Skeletal muscle tissue (tissue), 4 donors: ENCODE data around the gene SON. TPM values are rescaled to one million over a fixed set of nuclear protein-coding genes. Genes with fewer than 3 reads are reported as not detected.
"Not testable (repeated sequence)": the region's sequence is repeated elsewhere in the genome, so short reads cannot be mapped to it uniquely, and the experiment has no call there.

ENCODE experiments used
- H3K27ac ChIP-seq: one replicate; pipeline ENCODE4 v1.7.0; 2013; ENCODE audit warnings: mild to moderate bottlenecking, low read depth, low read length, inconsistent platforms
- H3K27me3 ChIP-seq, 3 donors: one replicate each; pipeline ENCODE4 v1.7.0; 2013; ENCODE audit warnings: low read length in 3 of 3; ENCODE audit not compliant: control insufficient read depth in 3 of 3, insufficient read depth in 3 of 3
- H3K36me3 ChIP-seq, 3 donors: one replicate each; pipeline ENCODE4 v1.7.0; 2013; ENCODE audit warnings: low read length in 3 of 3; ENCODE audit not compliant: control insufficient read depth in 3 of 3, insufficient read depth in 3 of 3
- H3K4me1 ChIP-seq, 3 donors: one replicate each; pipeline ENCODE4 v1.7.0; 2013; ENCODE audit warnings: low read length in 3 of 3, mild to moderate bottlenecking in 3 of 3; ENCODE audit not compliant: control insufficient read depth in 3 of 3, insufficient read depth in 3 of 3
- H3K4me3 ChIP-seq, 3 donors: one replicate each; pipeline ENCODE4 v1.7.0; 2013; ENCODE audit warnings: low read length in 3 of 3
- H3K9ac ChIP-seq, 3 donors: one replicate each; pipeline ENCODE4 v1.7.0; 2013; ENCODE audit warnings: low read length in 3 of 3, mild to moderate bottlenecking in 3 of 3, moderate library complexity in 2 of 3, low read depth in 1 of 3
- H3K9me3 ChIP-seq, 3 donors: one replicate each; pipeline ENCODE4 v1.7.0; 2013; ENCODE audit warnings: low read length in 3 of 3; ENCODE audit not compliant: control insufficient read depth in 3 of 3
- total RNA-seq: library from RNA; depleted of rRNA; stranded (reverse); fragments of >200 nt; gene quantifications from one replicate; pipeline ENCODE4 v1.2.3, GENCODE V29; 2014
- donor health status: Osteomylitis.

Gene SON, protein sequence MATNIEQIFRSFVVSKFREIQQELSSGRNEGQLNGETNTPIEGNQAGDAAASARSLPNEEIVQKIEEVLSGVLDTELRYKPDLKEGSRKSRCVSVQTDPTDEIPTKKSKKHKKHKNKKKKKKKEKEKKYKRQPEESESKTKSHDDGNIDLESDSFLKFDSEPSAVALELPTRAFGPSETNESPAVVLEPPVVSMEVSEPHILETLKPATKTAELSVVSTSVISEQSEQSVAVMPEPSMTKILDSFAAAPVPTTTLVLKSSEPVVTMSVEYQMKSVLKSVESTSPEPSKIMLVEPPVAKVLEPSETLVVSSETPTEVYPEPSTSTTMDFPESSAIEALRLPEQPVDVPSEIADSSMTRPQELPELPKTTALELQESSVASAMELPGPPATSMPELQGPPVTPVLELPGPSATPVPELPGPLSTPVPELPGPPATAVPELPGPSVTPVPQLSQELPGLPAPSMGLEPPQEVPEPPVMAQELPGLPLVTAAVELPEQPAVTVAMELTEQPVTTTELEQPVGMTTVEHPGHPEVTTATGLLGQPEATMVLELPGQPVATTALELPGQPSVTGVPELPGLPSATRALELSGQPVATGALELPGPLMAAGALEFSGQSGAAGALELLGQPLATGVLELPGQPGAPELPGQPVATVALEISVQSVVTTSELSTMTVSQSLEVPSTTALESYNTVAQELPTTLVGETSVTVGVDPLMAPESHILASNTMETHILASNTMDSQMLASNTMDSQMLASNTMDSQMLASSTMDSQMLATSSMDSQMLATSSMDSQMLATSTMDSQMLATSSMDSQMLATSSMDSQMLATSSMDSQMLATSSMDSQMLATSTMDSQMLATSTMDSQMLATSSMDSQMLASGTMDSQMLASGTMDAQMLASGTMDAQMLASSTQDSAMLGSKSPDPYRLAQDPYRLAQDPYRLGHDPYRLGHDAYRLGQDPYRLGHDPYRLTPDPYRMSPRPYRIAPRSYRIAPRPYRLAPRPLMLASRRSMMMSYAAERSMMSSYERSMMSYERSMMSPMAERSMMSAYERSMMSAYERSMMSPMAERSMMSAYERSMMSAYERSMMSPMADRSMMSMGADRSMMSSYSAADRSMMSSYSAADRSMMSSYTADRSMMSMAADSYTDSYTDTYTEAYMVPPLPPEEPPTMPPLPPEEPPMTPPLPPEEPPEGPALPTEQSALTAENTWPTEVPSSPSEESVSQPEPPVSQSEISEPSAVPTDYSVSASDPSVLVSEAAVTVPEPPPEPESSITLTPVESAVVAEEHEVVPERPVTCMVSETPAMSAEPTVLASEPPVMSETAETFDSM (N-terminal part only)
- 103 TPM for total RNA-seq

DNA sequence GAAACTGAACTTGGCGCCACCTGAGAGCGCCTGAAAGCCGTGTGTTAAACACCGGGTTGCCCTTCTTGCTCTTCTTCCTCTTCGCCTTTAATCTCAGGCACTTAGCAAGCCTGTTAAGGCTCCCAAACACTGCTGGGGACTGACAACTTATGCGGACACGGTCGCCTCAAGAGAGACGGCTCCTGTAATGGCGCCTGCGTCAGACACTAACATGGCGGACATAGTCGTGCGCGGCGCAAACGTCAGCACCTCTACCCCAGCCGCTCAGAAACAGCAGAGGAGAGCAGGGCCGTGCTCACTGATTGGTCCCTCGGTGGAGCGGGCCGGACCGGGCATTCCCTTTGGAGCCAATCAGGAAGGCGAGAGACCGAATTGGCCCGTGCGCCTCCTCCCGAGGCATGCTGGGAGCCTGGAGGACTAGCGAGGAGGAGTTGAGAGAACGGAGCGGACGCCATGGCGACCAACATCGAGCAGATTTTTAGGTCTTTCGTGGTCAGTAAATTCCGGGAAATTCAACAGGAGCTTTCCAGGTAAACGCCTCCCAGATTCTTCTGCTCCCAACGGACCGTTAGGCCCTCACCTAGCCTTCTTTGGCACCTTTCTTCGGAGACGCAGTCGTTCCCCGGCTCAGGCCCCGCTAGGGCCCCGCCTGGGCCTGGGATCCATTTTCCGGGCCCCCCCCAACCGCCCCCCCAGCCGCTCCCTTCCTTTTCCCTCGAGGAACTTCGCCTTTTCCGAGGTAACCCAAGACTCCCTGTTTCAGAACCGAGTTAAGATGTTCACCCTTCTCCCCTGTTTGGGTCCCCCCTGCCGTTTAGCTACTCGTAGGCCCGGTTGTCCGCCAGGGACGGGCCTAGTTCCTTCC is at the start of gene SON:
Gene SON (plus strand): TSS at position 399 of the 865 bp plus-strand sequence. CDS start 55 bp downstream, at position 454.
- peaks cover 11 to 25% (median 18%) of the 10 kb centered on the region in 3 donors for H3K4me1 ChIP-seq
- peak within 1 kb of the TSS; percentile 100 for H3K9ac ChIP-seq
- H3K27ac ChIP-seq, result peak within 1 kb of the TSS; percentile 100
- H3K4me3 ChIP-seq, result peak within 1 kb of the TSS; percentile 97 to 98 (median 98)
- no peaks in the 10 kb centered on the region for H3K9me3 ChIP-seq
- H3K27me3 ChIP-seq, result no peaks in the 10 kb centered on the region
- H3K36me3 ChIP-seq, result peaks cover 0 to 11% (median 0%) of the 10 kb centered on the region in 3 donors

DNA sequence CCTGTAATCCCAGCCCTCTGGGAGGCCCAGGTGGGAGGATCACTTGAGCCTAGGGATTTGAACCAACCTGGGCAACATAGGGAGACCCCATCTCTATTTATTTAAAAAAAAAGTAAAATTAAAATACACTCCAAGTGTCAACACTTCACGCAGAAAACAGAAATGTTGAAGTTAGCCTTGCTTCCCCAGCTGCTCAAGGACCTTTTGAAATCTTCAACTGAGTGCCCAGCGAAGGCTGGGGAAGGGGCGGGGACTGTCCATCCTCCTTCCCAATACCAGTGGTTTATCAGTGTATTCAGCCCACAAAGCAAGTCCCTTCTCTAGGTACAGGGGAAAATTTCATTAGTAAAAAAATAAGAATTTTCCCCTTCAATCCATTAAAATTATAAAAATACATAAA is 49.1 kb upstream of the SON start:
- Histone ChIP-seq H3K36me3 (peaks cover 0 to under 1% (median 0%) of the 10 kb centered on the region in 3 donors), H3K4me1 (peaks cover 4 to 11% (median 5%) of the 10 kb centered on the region in 3 donors), H3K9me3 (no peaks in the 10 kb centered on the region), H3K9ac (no peak overlapping the region), H3K4me3 (no peak overlapping the region), H3K27ac (no peak overlapping the region), H3K27me3 (peaks cover 0 to 4% (median 0%) of the 10 kb centered on the region in 3 donors)

DNA sequence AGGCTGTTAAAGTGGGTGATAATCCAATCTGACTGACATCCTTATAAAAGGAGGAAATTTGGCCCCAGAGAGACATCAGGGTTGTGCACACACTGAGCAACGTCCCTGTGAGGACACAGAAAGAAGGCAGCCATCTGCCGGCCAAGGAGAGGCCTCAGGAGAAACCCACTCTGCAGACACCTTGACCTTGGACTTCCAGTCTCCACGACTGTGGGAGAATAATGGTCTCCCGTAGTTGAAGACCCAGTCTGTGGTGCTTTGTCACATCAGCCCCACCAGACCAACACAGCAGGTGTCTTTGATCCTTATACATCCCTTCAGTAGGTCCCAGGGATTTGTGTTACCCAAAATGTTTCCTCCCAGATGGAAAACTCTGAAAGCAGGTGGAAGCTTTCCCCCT is 47.1 kb upstream of the SON start:
- Histone ChIP-seq H3K9ac (no peak overlapping the region), H3K27ac (no peak overlapping the region), H3K4me1 (peaks cover 4 to 11% (median 5%) of the 10 kb centered on the region in 3 donors), H3K36me3 (no peaks in the 10 kb centered on the region), H3K9me3 (no peaks in the 10 kb centered on the region), H3K4me3 (no peak overlapping the region), H3K27me3 (peaks cover 0 to 4% (median 0%) of the 10 kb centered on the region in 3 donors)

DNA sequence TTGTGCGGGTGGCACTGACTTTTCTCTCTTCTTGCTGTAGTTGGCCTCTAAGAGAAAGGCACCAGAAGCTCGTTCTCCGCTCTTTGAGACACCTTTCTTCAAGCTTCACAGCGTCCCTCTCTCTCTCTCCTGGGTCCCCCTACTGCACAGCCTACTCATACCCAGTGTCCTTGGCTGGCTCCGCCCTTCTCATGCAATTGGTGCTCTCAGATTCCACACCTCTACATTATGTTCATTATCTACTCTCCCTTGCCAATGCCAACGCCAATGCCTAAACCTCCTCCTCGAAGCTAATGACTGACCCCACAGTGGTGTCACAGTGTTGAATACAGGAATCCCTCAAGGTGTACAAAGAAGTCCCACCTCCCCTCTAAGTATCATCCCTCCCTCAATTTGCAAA is 46.5 kb upstream of the SON start:
- H3K9ac ChIP-seq, result no peak overlapping the region
- H3K27me3 ChIP-seq, result peaks cover 0 to 4% (median 0%) of the 10 kb centered on the region in 3 donors
- no peak overlapping the region for H3K27ac ChIP-seq
- peaks cover 0 to 5% (median 2%) of the 10 kb centered on the region in 3 donors for H3K4me1 ChIP-seq
- H3K36me3 ChIP-seq, result no peaks in the 10 kb centered on the region
- no peak overlapping the region for H3K4me3 ChIP-seq
- no peaks in the 10 kb centered on the region for H3K9me3 ChIP-seq

DNA sequence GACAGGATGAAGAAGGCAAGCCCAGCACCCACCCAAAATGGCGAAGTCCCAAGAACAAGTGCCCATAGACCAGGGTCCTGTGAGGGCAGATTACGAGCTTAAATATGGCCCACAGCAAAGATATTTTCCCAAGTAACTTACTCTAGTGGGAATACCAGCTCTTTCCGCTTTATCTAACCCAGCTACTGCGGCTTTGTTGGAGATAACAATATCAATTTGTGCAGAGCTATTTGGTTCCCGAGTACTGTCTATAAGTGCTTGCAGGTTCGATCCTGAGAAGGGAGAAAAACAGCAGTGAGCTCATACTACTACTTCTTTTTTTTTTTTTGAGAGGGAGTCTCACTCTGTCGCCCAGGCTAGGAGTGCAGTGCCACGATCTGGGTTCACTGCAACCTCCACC is 37.0 kb upstream of the SON start:
- Histone ChIP-seq H3K9me3 (no peaks in the 10 kb centered on the region), H3K4me3 (no peak overlapping the region), H3K9ac (no peak overlapping the region), H3K27ac (no peak overlapping the region), H3K27me3 (no peaks in the 10 kb centered on the region), H3K36me3 (peaks cover 13 to 37% (median 27%) of the 10 kb centered on the region in 3 donors), H3K4me1 (no peaks in the 10 kb centered on the region)

DNA sequence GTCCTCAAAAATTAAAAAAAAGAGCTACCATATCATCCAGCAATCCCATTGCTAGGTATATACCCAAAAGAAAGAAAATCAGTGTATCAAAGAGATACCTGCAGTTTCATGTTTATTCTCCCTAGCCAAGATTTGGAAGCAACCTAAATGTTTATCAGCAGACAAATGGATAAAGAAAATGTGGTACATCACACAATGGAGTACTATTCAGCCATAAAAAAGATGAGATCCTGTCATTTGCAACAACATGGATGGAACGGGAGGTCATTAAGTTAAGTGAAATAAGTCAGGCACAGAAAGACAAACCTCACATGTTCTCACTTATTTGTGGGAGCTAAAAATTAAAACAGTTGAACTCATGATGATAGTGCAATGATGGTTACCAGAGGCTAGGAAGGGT is 35.8 kb upstream of the SON start:
- not testable (repeated sequence) for H3K4me3 ChIP-seq, H3K9me3 ChIP-seq, H3K4me1 ChIP-seq, H3K9ac ChIP-seq, H3K27ac ChIP-seq, H3K27me3 ChIP-seq
- peaks cover 18 to 45% (median 37%) of the 10 kb centered on the region in 3 donors for H3K36me3 ChIP-seq

DNA sequence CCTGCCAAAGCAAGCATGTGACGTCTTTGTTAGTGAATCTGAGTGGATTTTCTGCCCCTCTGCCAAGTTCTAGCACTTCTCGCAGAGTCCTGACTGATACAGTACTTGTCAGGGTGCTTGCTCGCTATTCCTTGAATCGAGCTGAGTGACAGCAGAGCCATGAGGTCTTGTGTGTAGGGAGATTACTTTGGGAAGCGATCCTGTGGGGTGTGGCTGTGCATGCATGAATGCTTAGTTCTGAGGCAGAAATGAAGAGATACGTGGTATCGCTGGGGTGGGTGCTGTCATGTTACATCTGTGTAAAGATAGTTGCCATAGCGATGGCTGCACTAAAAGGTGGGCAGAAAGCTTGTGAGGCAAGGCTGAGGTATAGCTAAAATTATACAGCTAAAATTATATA is 32.0 kb upstream of the SON start:
- H3K4me3 ChIP-seq, result no peak overlapping the region
- no peaks in the 10 kb centered on the region for H3K4me1 ChIP-seq
- no peak overlapping the region for H3K9ac ChIP-seq
- H3K36me3 ChIP-seq, result peaks cover 22 to 42% (median 40%) of the 10 kb centered on the region in 3 donors
- no peaks in the 10 kb centered on the region for H3K9me3 ChIP-seq
- no peak overlapping the region for H3K27ac ChIP-seq
- no peaks in the 10 kb centered on the region for H3K27me3 ChIP-seq

DNA sequence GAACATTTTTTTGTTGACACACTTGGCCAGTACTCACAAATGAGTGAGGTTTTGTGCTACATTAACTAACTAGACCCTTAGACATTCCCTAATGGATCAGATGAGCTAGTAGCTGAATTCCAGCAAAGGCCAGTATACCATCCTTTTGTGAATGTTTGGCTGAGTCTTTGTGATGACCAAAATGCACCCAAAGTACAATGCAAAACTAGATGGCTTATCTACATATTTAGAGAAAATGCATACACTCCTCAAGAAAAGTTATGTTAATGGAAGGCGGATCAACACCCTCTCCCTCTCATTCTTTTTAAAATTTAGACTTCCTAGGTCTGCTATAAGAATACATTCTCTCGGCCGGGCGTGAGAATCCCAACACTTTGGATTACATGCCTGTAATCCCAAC is 31.2 kb upstream of the SON start:
- Histone ChIP-seq H3K4me3 (no peak overlapping the region), H3K27me3 (no peaks in the 10 kb centered on the region), H3K9me3 (no peaks in the 10 kb centered on the region), H3K27ac (no peak overlapping the region), H3K4me1 (no peaks in the 10 kb centered on the region), H3K9ac (no peak overlapping the region), H3K36me3 (peaks cover 27 to 46% (median 45%) of the 10 kb centered on the region in 3 donors)

DNA sequence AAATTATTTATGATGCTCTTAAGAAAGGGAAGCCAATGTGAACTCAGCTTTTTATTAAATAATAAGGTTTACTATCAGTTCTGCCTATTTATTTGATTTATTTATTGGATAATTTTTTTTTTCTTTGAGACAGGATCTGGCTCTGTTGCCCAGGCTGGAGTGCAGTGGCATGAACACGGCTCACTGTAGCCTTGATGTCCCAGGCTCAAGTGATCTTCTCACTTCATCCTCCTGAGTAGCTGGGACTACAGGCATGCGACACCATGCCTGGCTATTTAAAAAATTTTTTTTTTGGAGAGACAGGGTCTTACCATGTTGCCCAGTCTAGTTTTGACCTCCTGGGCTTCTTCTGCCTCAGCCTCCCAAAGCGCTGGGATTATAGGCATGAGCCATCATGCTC is 30.4 kb upstream of the SON start:
- H3K27me3 ChIP-seq, result no peaks in the 10 kb centered on the region
- H3K4me1 ChIP-seq, result no peaks in the 10 kb centered on the region
- H3K9ac ChIP-seq, result no peak overlapping the region
- peaks cover 35 to 54% (median 53%) of the 10 kb centered on the region in 3 donors for H3K36me3 ChIP-seq
- no peak overlapping the region for H3K27ac ChIP-seq
- no peaks in the 10 kb centered on the region for H3K9me3 ChIP-seq
- H3K4me3 ChIP-seq, result no peak overlapping the region
